GM19438 (cell line): Measurements from ENCODE around the gene PEX16.

Experiments
- ATAC-seq: cut with Tn5 transposase; IDR thresholded peaks from one replicate; pipeline ENCODE4 v1.9.1; 2021; ENCODE audit warnings: low read depth; ENCODE audit not compliant: unreplicated experiment

The PEX16 gene

GRCh38 chr11:45881708-45882368 lies 35.8 kb downstream of the PEX16 start:
- no peak for ATAC-seq

GRCh38 chr11:45880772-45881570 lies 36.7 kb downstream of the PEX16 start:
- no peak for ATAC-seq

GRCh38 chr11:45879803-45880686 lies 37.6 kb downstream of the PEX16 start:
- ATAC-seq, result no peak

GRCh38 chr11:45877845-45878244 lies 39.8 kb downstream of the PEX16 start:
- ATAC-seq, result no peak

GRCh38 chr11:45877221-45877620 lies 40.5 kb downstream of the PEX16 start:
- ATAC-seq, result no peak

- no peak for ATAC-seq
Measured at GRCh38 chr11:45876401-45876800, 41.3 kb downstream of the PEX16 start.

- ATAC-seq, result no peak
Measured at GRCh38 chr11:45872651-45873356, 44.9 kb downstream of the PEX16 start.

GRCh38 chr11:45871638-45872037 lies 46.0 kb downstream of the PEX16 start:
- ATAC-seq, result no peak

- ATAC-seq, result no peak
Measured at GRCh38 chr11:45870706-45871105, 47.0 kb downstream of the PEX16 start.

- ATAC-seq, result no peak
Measured at GRCh38 chr11:45869551-45869950, 48.1 kb downstream of the PEX16 start.

- no peak for ATAC-seq
Measured at GRCh38 chr11:45864041-45864440, 53.6 kb downstream of the PEX16 start.

GRCh38 chr11:45860764-45861510 lies 56.7 kb downstream of the PEX16 start:
- no peak for ATAC-seq

- no peak for ATAC-seq
Measured at GRCh38 chr11:45860348-45860747, 57.3 kb downstream of the PEX16 start.
